GM10248 (cell line): ENCODE measurements around the gene SLC17A7.

ENCODE experiments used
- CTCF ChIA-PET: fragments of 300-600 bp; sonication (Branson Sonifier 250); formaldehyde crosslinking; extraction: SDS; loops from one replicate; lab custom pipeline; 2021; ENCODE audit warnings: antibody characterized with exemption; lab: Yijun Ruan, JAX
- POLR2A ChIA-PET: fragments of 350-650 bp; sonication (Branson Sonifier 250); formaldehyde crosslinking; extraction: SDS; loops from one replicate; lab custom pipeline; 2020; ENCODE audit warnings: antibody characterized with exemption; lab: Yijun Ruan, JAX
- DNase-seq: peaks from one replicate; pipeline ENCODE4 v3.0.0; 2012; ENCODE audit errors: extremely low spot score
- TF ChIP-seq, protein P1 (sequence below): IDR thresholded peaks from 2 replicates; pipeline ENCODE4 v1.5.1; 2012; ENCODE audit warnings: mild to moderate bottlenecking, low read depth; ENCODE audit errors: extremely low read depth, missing control alignments, control extremely low read depth

SLC17A7 gene

DNA sequence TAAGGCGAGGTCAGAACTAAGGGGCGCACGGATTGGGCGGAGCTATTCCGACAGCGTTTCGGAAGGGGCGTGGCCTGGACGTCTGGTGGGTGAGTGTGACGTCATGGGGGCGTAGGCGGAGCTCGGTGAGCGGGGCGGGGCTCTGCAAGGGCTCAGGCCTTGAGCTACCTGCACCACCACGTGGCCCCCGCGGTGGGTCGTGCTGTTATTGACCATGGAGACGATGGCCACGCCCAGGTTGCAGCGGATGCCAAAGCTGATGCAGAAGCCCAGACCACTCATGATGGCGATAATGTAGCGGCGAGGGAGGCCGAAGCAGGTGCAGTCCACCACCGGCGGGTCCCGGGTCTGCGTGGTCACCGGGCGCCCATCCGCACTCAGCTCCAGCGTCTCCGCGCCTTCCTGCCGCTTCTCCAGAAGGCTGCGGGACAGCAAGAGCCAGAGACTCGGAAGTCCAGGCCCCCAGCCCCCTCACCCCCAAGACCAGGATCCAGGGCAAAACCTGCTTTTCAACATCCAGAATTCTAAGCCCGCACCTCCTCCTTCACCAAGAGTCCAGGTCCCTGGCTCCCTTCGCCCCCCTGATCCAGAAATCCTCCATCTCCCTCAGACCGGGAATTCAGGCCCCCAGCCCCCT lies 4.8 kb downstream of the SLC17A7 start:
- ChIA-PET CTCF (interaction anchor here (1.2 to 2.4 kb wide), 4 partner anchors 9 to 109 kb away, joined by 3 to 14 read pairs (median 4); no protein-coding TSS in a partner anchor), POLR2A (no interaction called here)
- TF ChIP-seq, protein P1, sequence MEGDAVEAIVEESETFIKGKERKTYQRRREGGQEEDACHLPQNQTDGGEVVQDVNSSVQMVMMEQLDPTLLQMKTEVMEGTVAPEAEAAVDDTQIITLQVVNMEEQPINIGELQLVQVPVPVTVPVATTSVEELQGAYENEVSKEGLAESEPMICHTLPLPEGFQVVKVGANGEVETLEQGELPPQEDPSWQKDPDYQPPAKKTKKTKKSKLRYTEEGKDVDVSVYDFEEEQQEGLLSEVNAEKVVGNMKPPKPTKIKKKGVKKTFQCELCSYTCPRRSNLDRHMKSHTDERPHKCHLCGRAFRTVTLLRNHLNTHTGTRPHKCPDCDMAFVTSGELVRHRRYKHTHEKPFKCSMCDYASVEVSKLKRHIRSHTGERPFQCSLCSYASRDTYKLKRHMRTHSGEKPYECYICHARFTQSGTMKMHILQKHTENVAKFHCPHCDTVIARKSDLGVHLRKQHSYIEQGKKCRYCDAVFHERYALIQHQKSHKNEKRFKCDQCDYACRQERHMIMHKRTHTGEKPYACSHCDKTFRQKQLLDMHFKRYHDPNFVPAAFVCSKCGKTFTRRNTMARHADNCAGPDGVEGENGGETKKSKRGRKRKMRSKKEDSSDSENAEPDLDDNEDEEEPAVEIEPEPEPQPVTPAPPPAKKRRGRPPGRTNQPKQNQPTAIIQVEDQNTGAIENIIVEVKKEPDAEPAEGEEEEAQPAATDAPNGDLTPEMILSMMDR: no peak
- DNase-seq: peak; percentile 49

DNA sequence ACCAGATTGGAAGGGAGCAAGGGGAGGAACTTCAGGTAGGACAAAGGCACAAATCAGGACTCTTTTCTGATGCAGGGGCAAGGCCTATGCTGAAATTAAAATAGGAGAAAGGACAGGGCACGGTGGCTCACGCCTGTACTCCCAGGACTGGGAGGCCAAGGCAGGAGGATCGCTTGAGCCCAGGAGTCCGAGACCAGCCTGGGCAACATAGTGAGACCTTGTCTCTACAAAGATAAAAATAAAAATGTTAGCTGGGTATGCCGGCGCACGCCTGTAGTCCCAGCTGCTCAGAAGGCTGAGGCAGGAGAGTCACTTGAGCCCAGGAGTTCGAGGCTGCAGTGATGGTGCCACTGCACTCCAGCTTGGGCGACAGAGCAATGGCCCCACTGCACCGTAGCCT lies 5.7 kb downstream of the SLC17A7 start:
- TF ChIP-seq, protein P1: no peak
- no peak for DNase-seq
- ChIA-PET CTCF (interaction anchor here (1.2 to 2.4 kb wide), 4 partner anchors 9 to 108 kb away, joined by 3 to 14 read pairs (median 4); no protein-coding TSS in a partner anchor), POLR2A (no interaction called here)

DNA sequence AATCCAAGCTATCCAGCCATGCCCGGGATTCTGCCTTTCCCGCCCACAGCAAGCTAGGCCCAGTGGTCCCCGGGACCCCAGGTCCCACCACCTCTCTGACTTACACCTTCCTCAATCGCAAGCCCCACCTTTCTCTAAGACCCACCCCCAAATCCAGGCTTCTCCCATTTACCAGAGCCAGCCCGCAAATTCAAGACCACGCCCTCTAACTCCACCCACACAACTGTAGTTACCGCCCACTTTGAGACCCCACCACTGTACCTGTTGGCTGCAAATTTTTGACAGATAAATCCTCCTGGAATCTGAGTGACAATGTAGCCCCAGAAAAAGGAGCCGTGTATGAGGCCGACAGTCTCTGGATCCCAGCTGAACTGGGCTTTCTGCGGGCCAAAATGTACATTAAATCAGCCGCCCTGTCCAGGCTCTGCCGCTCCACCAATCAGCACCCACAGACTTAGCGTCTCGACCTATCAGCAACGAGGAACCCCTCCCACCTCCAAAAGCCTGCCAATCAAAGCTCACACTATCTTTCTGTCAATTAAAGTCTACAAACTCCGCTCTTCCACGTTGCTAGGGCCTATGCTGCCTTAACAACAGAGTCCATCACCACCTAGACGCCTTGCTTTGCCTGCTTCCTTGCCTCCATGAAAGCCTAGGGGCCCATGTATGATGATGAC lies 6.3 kb downstream of the SLC17A7 start:
- POLR2A ChIA-PET: no interaction called here
- CTCF ChIA-PET: interaction anchor here (1.2 to 2.4 kb wide), 3 partner anchors 41 to 107 kb away, joined by 3 to 14 read pairs (median 4); no protein-coding TSS in a partner anchor
- no peak for DNase-seq
- TF ChIP-seq, protein P1: no peak

DNA sequence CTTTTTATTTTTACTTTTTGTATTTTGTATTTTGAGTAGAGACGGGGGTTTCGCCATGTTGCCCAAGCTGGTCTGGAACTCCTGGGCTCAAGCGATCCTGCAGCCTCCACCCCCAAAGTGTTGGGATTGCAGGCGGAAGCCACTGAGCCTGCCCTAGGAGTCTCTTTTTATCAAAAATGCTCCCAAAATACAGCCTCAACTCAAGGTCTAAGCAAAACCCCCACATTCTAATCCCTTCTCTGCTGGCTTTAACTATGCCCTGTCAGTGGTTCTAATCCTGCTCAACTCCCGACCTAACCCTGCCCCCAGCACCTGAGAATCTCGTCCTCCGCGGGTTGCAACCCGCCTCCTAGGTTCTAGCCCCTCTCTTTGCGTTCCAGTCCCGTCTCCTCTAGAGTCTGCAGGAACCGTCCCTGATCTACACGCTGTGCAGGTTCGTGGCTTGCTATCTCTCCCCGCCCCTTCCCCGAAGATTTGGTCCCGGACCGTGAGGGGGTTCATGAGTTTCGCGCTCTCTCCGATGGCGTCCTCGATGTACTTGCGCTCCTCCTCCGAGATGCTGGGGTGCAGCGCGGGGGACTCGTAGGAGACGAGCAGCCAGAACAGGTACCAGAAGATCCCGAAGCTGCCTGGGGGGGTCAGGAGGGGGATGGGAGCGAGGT lies 8.0 kb downstream of the SLC17A7 start:
- ChIA-PET CTCF (interaction anchor here (0.7 kb wide), 1 partner anchor 40 kb away, joined by 3 read pairs; no protein-coding TSS in a partner anchor), POLR2A (no interaction called here)
- no peak for DNase-seq
- TF ChIP-seq, protein P1: no peak

DNA sequence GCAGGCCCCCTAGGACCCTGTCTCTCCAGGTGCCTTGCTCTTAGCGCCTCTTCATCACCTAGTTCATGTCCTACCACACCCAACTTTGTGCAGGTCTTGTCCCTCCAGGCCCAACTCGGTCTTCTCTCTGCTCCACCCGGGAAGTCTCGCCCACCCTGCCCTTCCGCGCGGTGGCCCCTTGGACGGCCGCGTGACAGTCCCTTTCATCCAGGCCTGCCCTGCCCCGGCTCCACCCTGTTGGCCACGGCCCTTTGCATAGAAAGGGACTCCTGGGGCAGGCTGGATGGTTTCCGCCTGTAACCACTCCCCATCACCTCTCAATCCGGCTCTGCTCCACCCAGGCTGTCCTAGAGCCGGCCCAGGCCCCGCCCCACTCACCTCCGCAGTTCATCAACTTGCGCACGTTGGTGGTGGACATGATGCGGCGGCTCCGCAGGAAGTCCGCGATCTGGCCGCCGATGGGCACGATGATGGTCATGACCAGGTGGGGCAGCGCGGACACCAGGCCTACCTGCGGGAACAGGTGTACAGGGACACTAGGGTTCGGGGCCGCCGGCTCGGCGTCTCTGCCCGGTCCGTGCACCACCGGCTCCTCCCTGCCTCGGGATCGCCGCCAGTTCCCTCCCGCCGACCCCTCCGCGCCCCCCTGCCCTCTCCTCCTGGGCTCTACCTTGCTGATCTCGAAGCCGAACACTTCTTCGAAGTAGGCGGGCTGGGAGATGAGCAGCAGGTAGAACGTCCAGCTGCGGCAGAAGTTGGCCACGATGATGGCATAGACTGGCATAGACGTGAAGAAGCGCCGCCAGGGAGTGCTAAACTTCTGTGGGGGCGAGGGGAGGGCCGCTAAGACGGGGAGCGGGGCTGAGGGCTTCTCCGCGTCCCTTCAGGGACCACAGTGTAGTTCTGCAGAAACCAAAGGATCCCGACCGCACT lies 8.9 kb downstream of the SLC17A7 start:
- POLR2A ChIA-PET: no interaction called here
- CTCF ChIA-PET: interaction anchor here (3.0 kb wide), 1 partner anchor 14 kb away, joined by 11 read pairs; no protein-coding TSS in a partner anchor
- peak; percentile 39 for DNase-seq
- TF ChIP-seq, protein P1: no peak
